ENCODE data around the gene GPSM3.
"Not testable (repeated sequence)": the region's sequence is repeated elsewhere in the genome, so short reads cannot be mapped to it uniquely, and the experiment has no call there.

The GPSM3 gene

DNA sequence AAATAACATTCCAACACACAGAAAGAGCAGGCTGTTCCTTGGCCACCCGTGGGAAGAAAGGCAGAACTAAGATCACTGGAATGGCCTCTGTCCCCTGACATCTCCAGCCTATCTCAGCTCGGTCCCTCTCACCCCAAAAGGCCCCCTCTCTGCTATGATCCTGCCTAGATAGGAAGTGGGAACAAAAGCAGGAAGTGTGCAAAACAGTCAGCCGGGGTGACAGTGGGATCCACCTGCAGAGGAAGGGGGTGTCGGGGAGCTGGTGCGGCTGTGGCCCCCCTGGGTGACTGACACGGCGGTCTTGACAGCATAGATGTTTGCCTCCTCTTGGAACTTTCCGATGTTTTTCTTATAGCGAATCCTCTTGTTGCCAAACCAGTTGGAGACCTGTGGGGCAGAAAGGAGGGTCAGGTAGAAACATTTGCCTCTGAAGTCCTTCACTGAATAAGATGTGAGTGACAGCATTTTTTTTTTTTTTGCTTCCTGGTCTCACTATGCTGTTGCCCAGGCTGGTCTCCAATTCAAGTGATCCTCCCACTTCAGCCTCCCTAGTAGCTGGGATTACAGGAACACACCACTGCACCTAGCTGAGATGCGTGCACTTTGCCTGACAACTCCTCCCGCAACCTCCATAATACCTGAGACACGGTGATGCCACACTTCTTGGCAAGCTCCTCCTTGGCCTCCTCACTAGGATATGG, 5.3 kb downstream of the GPSM3 start:
- DNase-seq (ENCODE audit: low spot score) = no peak

DNA sequence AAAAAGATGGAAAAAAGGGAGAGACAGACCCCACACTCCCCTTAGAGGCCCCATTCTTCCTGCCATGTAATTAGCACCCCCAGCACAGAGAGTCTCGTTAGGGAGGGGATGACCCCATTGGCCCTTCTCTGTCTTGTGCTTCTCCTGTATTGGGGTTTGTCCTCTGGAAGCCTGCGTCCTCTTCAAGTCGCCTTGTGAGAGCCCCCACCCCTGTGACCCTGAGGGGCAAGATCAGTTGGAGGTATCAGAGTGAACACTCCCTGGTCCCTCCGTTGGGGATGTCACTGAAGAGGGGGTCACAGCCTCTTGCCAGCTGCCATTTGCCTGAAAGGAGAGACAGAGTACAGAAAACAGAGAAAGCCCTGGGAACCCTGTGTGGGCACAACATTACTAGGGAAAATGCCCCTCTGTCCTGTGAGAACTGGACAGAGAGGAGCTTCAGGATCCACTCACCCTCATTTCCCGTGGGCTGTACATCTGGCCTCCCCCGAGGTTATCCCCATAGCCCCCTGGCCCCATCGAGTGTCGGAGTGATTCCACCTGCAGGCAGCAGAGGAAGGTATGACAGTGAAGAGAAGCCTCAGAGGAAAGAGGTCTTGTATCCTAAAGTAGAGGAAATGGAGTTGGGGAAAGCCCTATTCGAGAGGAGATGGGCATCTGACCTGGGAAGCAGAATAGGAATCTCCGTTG, 6.1 kb downstream of the GPSM3 start:
- DNase-seq (ENCODE audit: low spot score) = not testable (repeated sequence)

GRCh38 chr6:32185681-32186131, 6.7 kb downstream of the GPSM3 start:
- peak; percentile 75 for DNase-seq (ENCODE audit: low spot score)

- DNase-seq (ENCODE audit: low spot score) = no peak
Observed at GRCh38 chr6:32184084-32184640, 8.3 kb downstream of the GPSM3 start, which contains the start of gene AGER. Gene AGER (minus strand): TSS chr6:32184253. CDS start chr6:32184222, 31 bp downstream.

DNA sequence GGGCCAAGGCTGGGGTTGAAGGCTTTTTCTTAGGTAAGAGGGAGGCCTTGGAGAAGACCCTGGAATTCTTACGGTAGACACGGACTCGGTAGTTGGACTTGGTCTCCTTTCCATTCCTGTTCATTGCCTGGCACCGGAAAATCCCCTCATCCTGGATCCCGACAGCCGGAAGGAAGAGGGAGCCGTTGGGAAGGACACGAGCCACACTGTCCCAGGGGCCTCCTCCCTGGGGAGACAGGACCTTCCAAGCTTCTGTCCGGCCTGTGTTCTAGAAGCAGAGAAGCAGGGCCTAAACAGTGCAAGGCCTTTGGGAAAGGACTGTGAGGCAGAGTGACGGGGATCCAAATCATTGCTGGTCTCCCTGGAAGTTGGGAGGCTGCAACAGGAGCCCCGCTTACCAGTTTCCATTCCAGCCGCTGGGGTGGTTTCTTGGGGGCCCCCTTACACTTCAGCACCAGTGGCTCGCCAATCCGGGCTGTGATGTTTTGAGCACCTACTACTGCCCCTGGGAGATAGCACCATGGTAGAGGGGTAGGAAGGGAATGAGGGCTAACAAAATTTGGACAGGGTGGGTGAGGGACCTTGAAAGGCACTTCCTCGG, 8.9 kb downstream of the GPSM3 start:
- no peak for DNase-seq (ENCODE audit: low spot score)

GRCh38 chr6:32183030-32183429, 9.4 kb downstream of the GPSM3 start:
- no peak for DNase-seq (ENCODE audit: low spot score)

DNA sequence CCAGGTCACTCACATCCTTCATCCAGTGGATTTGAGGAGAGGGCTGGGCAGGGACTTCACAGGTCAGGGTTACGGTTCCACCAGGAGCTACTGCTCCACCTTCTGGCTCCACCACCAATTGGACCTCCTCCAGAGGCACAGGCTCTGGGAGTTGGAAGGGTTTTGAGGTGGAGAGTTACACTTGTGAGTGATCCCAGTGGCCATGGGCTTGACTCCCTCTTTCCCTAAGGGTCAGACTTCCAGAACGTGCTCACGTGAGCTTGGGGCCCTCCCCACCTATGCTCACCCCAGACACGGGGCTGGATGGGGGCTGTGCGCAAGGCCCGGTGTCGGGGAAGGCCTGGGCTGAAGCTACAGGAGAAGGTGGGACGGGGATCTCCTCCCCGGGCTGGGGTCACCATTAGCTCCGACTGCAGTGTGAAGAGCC, 9.9 kb downstream of the GPSM3 start:
- no peak for DNase-seq (ENCODE audit: low spot score)

DNA sequence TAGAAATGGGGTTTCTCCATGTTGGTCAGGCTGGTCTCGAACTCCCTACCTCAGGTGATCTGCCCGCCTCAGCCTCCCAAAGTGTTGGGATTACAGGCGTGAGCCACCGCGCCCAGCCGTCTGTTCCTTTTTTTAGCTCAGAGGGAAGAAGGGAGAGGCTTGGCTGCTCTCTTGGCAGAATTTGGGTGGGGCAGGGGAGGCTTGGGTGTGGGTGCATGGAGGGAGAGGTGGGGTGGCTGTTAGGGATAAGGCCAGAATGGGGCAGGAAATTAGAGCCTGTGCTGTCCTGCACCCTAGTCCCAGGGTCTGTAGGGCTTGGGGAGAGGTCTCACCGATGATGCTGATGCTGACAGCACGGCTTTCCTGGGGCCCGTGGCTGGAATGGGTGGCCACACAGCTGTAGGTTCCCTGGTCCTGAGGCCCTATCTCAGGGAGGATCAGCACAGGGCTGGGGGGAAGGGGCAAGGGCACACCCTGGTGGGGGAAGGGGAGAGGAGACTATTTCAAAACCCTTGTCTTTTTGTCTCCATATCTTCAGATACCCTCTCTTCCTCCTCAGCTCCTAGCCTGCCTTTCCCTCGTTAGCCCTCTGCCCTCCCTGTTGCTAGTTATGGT, 10.4 kb downstream of the GPSM3 start:
- no peak for DNase-seq (ENCODE audit: low spot score)

- no peak for DNase-seq (ENCODE audit: low spot score)
Observed at GRCh38 chr6:32181148-32181702, 11.2 kb downstream of the GPSM3 start.

DNA sequence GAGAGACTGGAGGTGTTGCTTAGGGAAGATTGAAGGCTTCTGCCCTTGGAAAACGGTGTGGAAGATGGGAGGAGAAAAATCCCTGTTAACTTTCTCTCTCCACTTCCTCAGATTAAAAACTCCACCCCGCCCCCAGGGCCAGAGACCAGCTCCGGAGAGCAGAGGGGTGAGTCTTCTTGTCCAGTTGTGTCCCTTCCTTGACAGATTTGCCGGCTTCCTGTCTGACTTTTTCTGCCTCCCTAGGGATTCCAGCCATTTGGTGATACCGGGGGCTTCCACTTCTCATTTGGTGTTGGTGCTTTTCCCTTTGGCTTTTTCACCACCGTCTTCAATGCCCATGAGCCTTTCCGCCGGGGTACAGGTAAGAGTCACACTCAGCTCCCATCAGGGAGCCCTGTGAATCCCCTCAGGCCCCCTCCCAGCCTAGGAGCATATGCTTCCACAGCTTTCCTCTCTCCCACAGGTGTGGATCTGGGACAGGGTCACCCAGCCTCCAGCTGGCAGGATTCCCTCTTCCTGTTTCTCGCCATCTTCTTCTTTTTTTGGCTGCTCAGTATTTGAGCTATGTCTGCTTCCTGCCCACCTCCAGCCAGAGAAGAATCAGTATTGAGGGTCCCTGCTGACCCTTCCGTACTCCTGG, 12.6 kb downstream of the GPSM3 start:
- DNase-seq (ENCODE audit: low spot score) = no peak

GRCh38 chr6:32178547-32179440, 13.6 kb downstream of the GPSM3 start:
- no peak for DNase-seq (ENCODE audit: low spot score)

DNA sequence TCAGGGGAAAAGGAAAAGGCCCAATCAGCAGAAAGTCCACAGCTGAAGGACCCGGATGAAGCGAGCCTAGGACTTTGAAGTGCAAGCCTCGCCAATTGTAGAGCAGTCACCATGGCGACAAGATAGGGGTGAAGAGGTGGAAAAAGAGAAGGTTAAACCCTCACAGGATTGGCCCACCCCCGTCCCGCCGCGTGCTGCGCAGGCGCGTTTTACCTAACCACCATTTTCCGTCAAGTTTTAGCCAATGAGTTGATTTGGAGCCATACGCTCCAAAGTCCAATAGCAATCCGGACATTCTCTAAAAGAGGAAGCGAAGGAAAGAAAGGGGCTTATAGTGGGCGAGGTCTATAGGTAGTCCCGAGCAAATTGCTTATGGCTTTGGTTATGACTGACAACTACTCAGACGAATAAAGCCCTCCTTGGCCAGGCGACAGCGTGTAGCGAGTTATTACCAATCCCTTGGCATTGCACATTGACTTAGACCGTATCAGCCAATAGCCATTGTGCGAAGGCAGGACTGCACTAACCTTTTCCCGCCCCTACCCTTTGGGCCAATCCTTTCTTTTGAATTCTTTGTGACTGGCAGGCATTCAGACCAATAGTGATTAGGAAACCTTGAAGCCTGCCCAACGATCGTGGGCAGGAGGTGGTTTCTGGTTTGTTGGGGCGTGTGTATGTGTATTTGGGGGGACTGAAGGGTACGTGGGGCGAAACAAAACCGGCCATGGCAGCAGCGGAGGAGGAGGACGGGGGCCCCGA, 14.5 kb downstream of the GPSM3 start, which contains the start of gene RNF5:
TSS of gene RNF5 (plus strand) at position 618 of the 759 bp plus-strand sequence. CDS start at position 725, 107 bp downstream.
- DNase-seq (ENCODE audit: low spot score) = peak; percentile 99

DNA sequence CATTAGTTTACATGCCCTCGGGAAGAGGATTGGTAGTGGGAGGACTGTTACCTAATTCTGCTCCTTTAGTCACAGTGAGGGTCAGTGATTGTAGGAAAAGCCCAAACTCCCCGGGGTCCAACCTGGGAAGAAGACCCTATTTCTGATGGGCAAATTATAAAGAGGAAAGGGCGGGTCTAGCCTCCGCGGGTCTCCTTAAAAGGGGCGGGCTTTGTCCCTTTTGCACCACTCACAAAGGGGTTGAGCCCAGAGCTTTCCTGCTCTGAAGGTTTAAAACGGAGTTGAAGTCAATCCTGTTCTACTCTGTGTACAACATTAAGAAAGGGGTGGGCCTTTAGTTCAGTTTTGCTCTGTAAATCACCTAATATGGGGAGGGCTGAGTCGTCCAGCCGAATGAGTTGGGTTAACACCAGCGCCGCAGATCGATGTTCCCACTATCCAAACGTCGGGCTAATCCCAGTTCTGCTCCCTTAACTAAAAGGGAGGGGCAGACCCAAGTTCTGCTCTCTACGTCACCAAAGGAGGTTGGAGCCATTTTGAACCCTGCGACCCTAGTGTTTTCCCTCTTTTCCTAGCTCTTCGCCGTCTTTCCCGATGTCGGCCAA, 15.2 kb downstream of the GPSM3 start:
- no peak for DNase-seq (ENCODE audit: low spot score)

DNA sequence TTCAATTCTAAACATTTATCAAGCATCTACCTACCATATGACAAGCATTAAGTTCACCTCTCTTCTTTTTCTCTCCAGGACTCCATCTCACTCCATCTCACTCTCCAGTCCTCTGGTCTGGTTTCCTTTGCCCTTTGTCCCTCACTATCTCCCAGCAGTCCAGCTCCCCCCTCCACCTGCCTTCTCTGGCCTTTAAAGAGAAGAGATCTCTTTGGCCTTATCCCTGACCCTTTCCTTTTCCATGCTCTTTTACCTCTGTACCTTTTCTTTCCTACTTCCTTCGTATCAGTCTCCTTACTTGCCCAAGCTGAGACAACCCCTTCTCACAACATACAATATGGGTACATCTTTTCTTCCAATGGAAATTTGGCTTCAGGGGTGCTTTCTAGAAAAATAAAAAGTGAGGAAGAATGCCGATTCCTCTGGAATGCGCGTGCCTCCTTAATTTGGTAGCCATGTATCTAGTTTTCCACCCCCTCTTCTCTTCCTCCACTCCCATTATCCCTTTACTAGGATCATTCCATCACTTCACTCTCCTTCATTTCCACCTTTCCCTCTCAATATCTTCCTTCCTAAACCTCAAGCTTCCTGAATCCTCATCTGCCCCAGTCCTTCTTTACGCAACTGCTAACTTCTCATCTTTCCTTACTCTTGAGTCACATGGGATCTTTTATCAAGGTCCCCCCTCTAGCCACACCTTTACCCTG, 15.8 kb downstream of the GPSM3 start:
- DNase-seq (ENCODE audit: low spot score) = no peak

- peak; percentile 99 for DNase-seq (ENCODE audit: low spot score)
Observed at GRCh38 chr6:32175711-32176475, 16.6 kb downstream of the GPSM3 start, which contains the start of gene AGPAT1. Gene AGPAT1 (minus strand): TSS chr6:32176084. CDS start chr6:32171496, 4,588 bp downstream.

GRCh38 chr6:32175322-32175710, 17.1 kb downstream of the GPSM3 start:
- no peak for DNase-seq (ENCODE audit: low spot score)

- no peak for DNase-seq (ENCODE audit: low spot score)
Observed at GRCh38 chr6:32174416-32174815, 18.0 kb downstream of the GPSM3 start.
